Measurements from ENCODE around the gene SNRNP40. TPM values are rescaled to one million over a fixed set of nuclear protein-coding genes. Genes with fewer than 3 reads are reported as not detected.

The SNRNP40 gene
- total RNA-seq, 4 donors from 2014 or later = 20.2 to 154 (median 32.3) TPM

DNA sequence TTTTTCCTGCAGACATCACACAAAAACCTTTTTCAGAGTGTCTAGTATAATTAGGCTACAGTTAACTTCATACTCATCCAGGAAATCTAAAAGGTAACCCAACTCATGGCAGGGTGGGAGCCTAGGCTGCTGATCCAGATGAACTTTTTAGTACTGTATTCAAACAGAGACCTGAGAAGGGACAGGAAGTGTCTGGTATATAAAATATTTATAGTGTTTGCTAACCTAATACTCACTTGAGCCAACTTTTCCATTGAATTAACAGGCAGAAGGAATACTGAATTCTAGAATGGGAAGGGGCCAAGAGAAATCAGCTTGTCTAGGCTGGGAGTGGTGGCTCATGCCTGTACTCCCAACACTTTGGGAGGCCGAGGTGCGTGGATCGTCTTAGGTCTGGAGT is 34.7 kb downstream of the SNRNP40 start:
- Histone ChIP-seq H3K27ac (no peak overlapping the region), H3K4me3 (no peak overlapping the region), H3K9me3 (no peaks in the 10 kb centered on the region), H3K4me1 (peaks cover 0 to 10% (median 3%) of the 10 kb centered on the region in 4 donors), H3K36me3 (peaks cover 0 to 30% (median 15%) of the 10 kb centered on the region in 4 donors), H3K27me3 (no peaks in the 10 kb centered on the region)
- no peak for DNase-seq
- intact Hi-C loops (cut with DNase I; ENCODE audit: low total_unique reads) (no loop called here), in situ Hi-C loops (cut with MboI; ENCODE audit: low pct_ligation_motif_present in 1 of 4, low pct_unique_long_range_greater_than_20kb in 1 of 4, low sequenced_read_pairs in 3 of 4) (no loop called here)
- TF ChIP-seq POLR2A (IDR thresholded peaks at IDR 0.05) = no peak
- 100% methylated on average over 3 of the region's 3 CpGs for WGBS, 2 donors (ENCODE audit: low coverage in 1 of 2)

DNA sequence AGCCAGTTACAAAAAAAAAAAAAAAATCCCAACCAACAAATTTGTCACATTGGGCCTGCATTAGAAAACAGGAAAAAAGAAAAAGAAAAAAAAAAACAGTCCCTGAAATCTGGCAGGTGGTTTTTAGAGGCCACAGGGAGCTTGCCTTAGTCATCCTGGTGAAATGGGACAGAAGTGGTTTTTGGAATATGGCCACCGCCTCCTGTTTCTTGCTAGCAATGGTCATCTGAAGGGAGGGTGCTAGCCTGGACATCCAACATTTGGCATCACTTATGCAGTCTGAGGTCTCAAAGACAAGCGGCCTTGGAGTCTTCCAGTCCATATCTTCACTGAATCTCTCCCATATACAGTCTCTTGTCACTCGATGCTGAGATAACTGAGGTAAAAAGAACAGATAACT is 36.8 kb downstream of the SNRNP40 start:
- in situ Hi-C loops (cut with MboI; ENCODE audit: low pct_ligation_motif_present in 1 of 4, low pct_unique_long_range_greater_than_20kb in 1 of 4, low sequenced_read_pairs in 3 of 4) = no loop called here
- no peak for DNase-seq
- H3K27me3 ChIP-seq = no peaks in the 10 kb centered on the region
- TF ChIP-seq, protein P1, sequence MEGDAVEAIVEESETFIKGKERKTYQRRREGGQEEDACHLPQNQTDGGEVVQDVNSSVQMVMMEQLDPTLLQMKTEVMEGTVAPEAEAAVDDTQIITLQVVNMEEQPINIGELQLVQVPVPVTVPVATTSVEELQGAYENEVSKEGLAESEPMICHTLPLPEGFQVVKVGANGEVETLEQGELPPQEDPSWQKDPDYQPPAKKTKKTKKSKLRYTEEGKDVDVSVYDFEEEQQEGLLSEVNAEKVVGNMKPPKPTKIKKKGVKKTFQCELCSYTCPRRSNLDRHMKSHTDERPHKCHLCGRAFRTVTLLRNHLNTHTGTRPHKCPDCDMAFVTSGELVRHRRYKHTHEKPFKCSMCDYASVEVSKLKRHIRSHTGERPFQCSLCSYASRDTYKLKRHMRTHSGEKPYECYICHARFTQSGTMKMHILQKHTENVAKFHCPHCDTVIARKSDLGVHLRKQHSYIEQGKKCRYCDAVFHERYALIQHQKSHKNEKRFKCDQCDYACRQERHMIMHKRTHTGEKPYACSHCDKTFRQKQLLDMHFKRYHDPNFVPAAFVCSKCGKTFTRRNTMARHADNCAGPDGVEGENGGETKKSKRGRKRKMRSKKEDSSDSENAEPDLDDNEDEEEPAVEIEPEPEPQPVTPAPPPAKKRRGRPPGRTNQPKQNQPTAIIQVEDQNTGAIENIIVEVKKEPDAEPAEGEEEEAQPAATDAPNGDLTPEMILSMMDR (IDR thresholded peaks at IDR 0.05) = no peak
- TF ChIP-seq POLR2A (IDR thresholded peaks at IDR 0.05) (no peak), EP300 (IDR thresholded peaks at IDR 0.05; ENCODE audit: low read depth) (no peak), POLR2AphosphoS5 (IDR thresholded peaks at IDR 0.05) (no peak)
- peaks cover 0 to 30% (median 13%) of the 10 kb centered on the region in 4 donors for H3K36me3 ChIP-seq
- intact Hi-C loops (cut with DNase I; ENCODE audit: low total_unique reads) = no loop called here
- 74 to 96% methylated on average over 3 of the region's 3 CpGs for WGBS, 2 donors (ENCODE audit: low coverage in 1 of 2)
- H3K4me1 ChIP-seq = peaks cover 0 to 10% (median 3%) of the 10 kb centered on the region in 4 donors
- no peak overlapping the region for H3K4me3 ChIP-seq
- H3K9me3 ChIP-seq = no peaks in the 10 kb centered on the region
- no peak overlapping the region for H3K27ac ChIP-seq

DNA sequence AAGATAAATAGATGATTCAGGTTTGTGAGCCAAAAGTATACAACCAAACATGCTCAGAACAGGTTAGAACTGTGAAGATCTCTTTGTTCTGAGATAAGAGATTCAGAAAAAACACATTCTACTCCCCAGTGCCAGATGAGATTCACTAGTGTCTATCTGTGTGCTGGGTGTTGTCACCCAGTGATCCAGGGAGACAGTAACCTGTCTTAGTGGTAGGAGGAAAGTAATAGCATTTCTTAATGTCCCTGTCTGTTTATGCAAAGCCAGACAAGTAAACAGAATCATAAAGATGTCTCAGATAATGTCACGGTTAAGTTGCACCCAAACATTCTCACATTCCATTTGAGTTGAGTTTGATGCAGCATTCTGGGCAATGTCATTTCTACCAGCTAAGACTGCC is 38.0 kb downstream of the SNRNP40 start:
- intact Hi-C loops (cut with DNase I; ENCODE audit: low total_unique reads) (no loop called here), in situ Hi-C loops (cut with MboI; ENCODE audit: low pct_ligation_motif_present in 1 of 4, low pct_unique_long_range_greater_than_20kb in 1 of 4, low sequenced_read_pairs in 3 of 4) (no loop called here)
- 69% methylated on average over 1 of the region's 1 CpG; no CpG with 5 or more reads in 1 of the 2 donors for WGBS, 2 donors (ENCODE audit: low coverage in 1 of 2)
- H3K4me3 ChIP-seq = no peak overlapping the region
- peaks cover 0 to 30% (median 13%) of the 10 kb centered on the region in 4 donors for H3K36me3 ChIP-seq
- peaks cover 0 to 4% (median 0%) of the 10 kb centered on the region in 4 donors for H3K4me1 ChIP-seq
- H3K27me3 ChIP-seq = no peaks in the 10 kb centered on the region
- TF ChIP-seq, protein P1 (IDR thresholded peaks at IDR 0.05) = no peak
- no peak for TF ChIP-seq POLR2A (IDR thresholded peaks at IDR 0.05)
- TF ChIP-seq POLR2AphosphoS5 (IDR thresholded peaks at IDR 0.05) = no peak
- TF ChIP-seq EP300 (IDR thresholded peaks at IDR 0.05; ENCODE audit: low read depth) = no peak
- no peaks in the 10 kb centered on the region for H3K9me3 ChIP-seq
- H3K27ac ChIP-seq = no peak overlapping the region
- DNase-seq = no peak

DNA sequence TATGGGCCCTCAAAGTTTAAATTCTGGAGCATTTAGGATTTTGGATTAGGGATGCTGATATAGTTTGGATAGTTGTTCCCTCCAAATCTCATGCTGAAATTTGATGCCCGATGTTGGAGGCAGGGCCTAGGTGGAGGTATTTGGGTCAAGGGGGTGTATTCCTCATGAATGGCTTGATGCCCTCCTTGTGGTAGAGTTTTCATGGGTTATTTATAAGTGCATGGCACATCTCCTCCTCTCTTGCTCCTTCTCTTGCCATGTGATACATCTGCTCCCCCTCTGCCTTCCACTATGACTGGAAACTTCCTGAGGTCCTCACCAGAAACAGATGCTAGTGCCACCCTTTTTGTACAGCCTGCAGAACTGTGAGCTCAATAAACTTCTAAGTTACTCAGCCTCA is 39.4 kb downstream of the SNRNP40 start:
- TF ChIP-seq, protein P1 (IDR thresholded peaks at IDR 0.05) = no peak
- TF ChIP-seq POLR2A (IDR thresholded peaks at IDR 0.05) (no peak), POLR2AphosphoS5 (IDR thresholded peaks at IDR 0.05) (no peak), EP300 (IDR thresholded peaks at IDR 0.05; ENCODE audit: low read depth) (no peak)
- intact Hi-C loops (cut with DNase I; ENCODE audit: low total_unique reads) = no loop called here
- no peaks in the 10 kb centered on the region for H3K27me3 ChIP-seq
- H3K4me1 ChIP-seq = no peaks in the 10 kb centered on the region
- H3K27ac ChIP-seq = no peak overlapping the region
- WGBS, 2 donors (ENCODE audit: low coverage in 1 of 2) = 92% methylated on average over 1 of the region's 1 CpG; no CpG with 5 or more reads in 1 of the 2 donors
- no peak for DNase-seq
- no peaks in the 10 kb centered on the region for H3K9me3 ChIP-seq
- H3K4me3 ChIP-seq = no peak overlapping the region
- H3K36me3 ChIP-seq = peaks cover 0 to 30% (median 13%) of the 10 kb centered on the region in 4 donors
- in situ Hi-C loops (cut with MboI; ENCODE audit: low pct_ligation_motif_present in 1 of 4, low pct_unique_long_range_greater_than_20kb in 1 of 4, low sequenced_read_pairs in 3 of 4) = no loop called here

DNA sequence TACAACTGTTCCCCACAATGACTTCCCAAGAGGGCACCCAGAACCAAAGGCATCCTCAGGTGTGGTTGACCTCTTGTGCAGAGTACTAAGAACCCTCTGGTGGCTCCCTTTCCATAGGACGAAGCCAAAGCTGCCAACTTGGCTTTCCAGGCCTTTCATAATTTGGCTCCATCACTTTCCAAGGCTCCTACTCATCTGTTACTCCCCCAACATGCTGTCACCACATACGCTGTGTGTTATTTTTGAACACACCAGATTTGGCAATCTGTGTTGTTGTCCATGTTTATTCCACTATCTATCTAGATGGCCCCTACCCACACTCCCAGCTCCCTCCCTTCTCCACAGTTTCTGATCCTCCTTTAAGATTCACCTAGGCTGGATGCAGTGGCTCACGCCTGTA is 46.7 kb downstream of the SNRNP40 start:
- WGBS, 2 donors (ENCODE audit: low coverage in 1 of 2) = 90 to 100% methylated on average over 2 to 3 of the region's 3 CpGs

More for the DNA sequence above, 46.7 kb downstream of the SNRNP40 start:
- H3K36me3 ChIP-seq = no peaks in the 10 kb centered on the region
- in situ Hi-C loops (cut with MboI; ENCODE audit: low pct_ligation_motif_present in 1 of 4, low pct_unique_long_range_greater_than_20kb in 1 of 4, low sequenced_read_pairs in 3 of 4) = no loop called here
- TF ChIP-seq POLR2AphosphoS5 (IDR thresholded peaks at IDR 0.05) = no peak
- TF ChIP-seq EP300 (IDR thresholded peaks at IDR 0.05; ENCODE audit: low read depth) = no peak
- TF ChIP-seq, protein P1 (IDR thresholded peaks at IDR 0.05) = no peak
- TF ChIP-seq POLR2A (IDR thresholded peaks at IDR 0.05) = no peak
- H3K27ac ChIP-seq = no peak overlapping the region
- no peaks in the 10 kb centered on the region for H3K9me3 ChIP-seq
- DNase-seq = no peak
- no peaks in the 10 kb centered on the region for H3K27me3 ChIP-seq
- intact Hi-C loops (cut with DNase I; ENCODE audit: low total_unique reads) = no loop called here
- H3K4me1 ChIP-seq = no peaks in the 10 kb centered on the region
- H3K4me3 ChIP-seq = no peak overlapping the region
